Testis (tissue), 2 donors: ENCODE results near the gene ZNF488.
"Not testable (repeated sequence)": the region's sequence is repeated elsewhere in the genome, so short reads cannot be mapped to it uniquely, and the experiment has no call there.

Source experiments
- POLR2A ChIP-seq: fragments of 450-650 bp; IDR thresholded peaks from one replicate; pipeline ENCODE4 v1.6.1; 2017; ENCODE audit warnings: antibody characterized with exemption, mild to moderate bottlenecking, moderate library complexity
- TF ChIP-seq, protein P1 (sequence below), 3 experiments: fragments of 450-650 bp in 2 of 3; fragments of 200-600 bp in 1 of 3; sonication (generic) in 1 of 3; IDR thresholded peaks; one replicate each; pipeline ENCODE4 v1.5.1; 2016 to 2019; ENCODE audit warnings: antibody characterized with exemption in 3 of 3, mild to moderate bottlenecking in 2 of 3, moderate library complexity in 1 of 3

DNA sequence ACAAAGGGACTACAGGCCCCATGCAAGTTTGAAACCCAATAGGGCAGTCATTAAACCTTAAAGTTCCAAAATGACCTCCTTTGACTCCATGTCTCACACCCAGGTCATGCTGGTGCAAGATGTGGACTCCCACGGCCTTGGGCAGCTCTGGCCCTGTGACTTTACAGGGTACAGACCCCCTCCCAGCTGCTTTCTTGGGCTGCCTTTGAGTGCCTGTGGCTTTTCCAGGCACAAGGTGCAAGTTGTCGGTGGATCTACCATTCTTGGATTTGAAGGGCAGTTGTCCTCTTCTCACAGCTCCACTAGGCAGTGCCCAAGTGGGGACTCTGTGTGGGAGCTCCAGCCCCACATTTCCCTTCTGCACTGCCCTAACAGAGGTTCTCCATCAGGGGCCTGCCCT is 2.0 kb upstream of the ZNF488 start:
- TF ChIP-seq, protein P1, sequence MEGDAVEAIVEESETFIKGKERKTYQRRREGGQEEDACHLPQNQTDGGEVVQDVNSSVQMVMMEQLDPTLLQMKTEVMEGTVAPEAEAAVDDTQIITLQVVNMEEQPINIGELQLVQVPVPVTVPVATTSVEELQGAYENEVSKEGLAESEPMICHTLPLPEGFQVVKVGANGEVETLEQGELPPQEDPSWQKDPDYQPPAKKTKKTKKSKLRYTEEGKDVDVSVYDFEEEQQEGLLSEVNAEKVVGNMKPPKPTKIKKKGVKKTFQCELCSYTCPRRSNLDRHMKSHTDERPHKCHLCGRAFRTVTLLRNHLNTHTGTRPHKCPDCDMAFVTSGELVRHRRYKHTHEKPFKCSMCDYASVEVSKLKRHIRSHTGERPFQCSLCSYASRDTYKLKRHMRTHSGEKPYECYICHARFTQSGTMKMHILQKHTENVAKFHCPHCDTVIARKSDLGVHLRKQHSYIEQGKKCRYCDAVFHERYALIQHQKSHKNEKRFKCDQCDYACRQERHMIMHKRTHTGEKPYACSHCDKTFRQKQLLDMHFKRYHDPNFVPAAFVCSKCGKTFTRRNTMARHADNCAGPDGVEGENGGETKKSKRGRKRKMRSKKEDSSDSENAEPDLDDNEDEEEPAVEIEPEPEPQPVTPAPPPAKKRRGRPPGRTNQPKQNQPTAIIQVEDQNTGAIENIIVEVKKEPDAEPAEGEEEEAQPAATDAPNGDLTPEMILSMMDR (IDR thresholded peaks at IDR 0.05): not testable (repeated sequence)
- not testable (repeated sequence) for TF ChIP-seq POLR2A
